ENCODE data around the gene CCL15.
"Not testable (repeated sequence)": the region's sequence is repeated elsewhere in the genome, so short reads cannot be mapped to it uniquely, and the experiment has no call there.

The CCL15 gene

GRCh38 chr17:36001862-36002603, 680 bp upstream of the CCL15 start:
- Mint-ChIP-seq H3K27me3 (ENCODE audit: low read depth, poor library complexity) (peaks cover 14% of the 10 kb centered on the region), H3K27ac (no peak overlapping the region), H3K4me3 (no peak overlapping the region), H3K36me3 (ENCODE audit: low read depth) (no peaks in the 10 kb centered on the region), H3K9me3 (no peaks in the 10 kb centered on the region), H3K4me1 (peaks cover 24% of the 10 kb centered on the region)
- TF ChIP-seq CTCF (IDR thresholded peaks at IDR 0.05), result no peak
- no peak for DNase-seq

DNA sequence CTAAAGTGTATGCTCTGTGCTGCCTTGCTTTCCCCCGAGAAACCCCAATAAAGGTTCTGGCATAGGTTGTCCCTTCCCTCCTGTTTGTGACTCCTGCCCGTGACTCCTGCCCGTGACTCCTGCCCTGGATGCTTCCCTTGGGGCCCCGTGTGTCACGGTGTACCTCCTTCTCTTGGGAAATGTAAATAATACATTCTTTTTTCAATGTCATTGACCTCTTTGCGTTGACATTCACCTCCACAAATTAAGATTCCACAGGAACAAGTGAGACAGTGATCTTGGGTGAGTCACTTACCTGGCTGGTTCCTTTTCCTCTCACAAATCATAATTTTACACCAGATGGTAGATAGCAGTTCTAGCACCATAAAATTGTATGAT, 632 bp downstream of the CCL15 start:
- no peak overlapping the region for H3K4me3 Mint-ChIP-seq
- H3K9me3 Mint-ChIP-seq, result no peaks in the 10 kb centered on the region
- H3K4me1 Mint-ChIP-seq, result peaks cover 24% of the 10 kb centered on the region
- no peak for DNase-seq
- H3K27ac Mint-ChIP-seq, result no peak overlapping the region
- H3K36me3 Mint-ChIP-seq (ENCODE audit: low read depth), result no peaks in the 10 kb centered on the region
- peaks cover 26% of the 10 kb centered on the region for H3K27me3 Mint-ChIP-seq (ENCODE audit: low read depth, poor library complexity)
- no peak for TF ChIP-seq CTCF (IDR thresholded peaks at IDR 0.05)

- Mint-ChIP-seq H3K27ac (no peak overlapping the region), H3K9me3 (peaks cover 13% of the 10 kb centered on the region), H3K27me3 (ENCODE audit: low read depth, poor library complexity) (peaks cover 32% of the 10 kb centered on the region), H3K4me3 (no peak overlapping the region), H3K36me3 (ENCODE audit: low read depth) (no peaks in the 10 kb centered on the region), H3K4me1 (peaks cover 13% of the 10 kb centered on the region)
- no peak for DNase-seq
- no peak for TF ChIP-seq CTCF (IDR thresholded peaks at IDR 0.05)
Observed at GRCh38 chr17:35998756-35999155, 2.6 kb downstream of the CCL15 start.

- Mint-ChIP-seq H3K4me3 (no peak overlapping the region), H3K27me3 (ENCODE audit: low read depth, poor library complexity) (peaks cover 32% of the 10 kb centered on the region), H3K4me1 (peaks cover 7% of the 10 kb centered on the region), H3K27ac (no peak overlapping the region), H3K36me3 (ENCODE audit: low read depth) (no peaks in the 10 kb centered on the region), H3K9me3 (peaks cover 16% of the 10 kb centered on the region)
- DNase-seq, result no peak
- no peak for TF ChIP-seq CTCF (IDR thresholded peaks at IDR 0.05)
Observed at GRCh38 chr17:35998018-35998545, 3.3 kb downstream of the CCL15 start.

DNA sequence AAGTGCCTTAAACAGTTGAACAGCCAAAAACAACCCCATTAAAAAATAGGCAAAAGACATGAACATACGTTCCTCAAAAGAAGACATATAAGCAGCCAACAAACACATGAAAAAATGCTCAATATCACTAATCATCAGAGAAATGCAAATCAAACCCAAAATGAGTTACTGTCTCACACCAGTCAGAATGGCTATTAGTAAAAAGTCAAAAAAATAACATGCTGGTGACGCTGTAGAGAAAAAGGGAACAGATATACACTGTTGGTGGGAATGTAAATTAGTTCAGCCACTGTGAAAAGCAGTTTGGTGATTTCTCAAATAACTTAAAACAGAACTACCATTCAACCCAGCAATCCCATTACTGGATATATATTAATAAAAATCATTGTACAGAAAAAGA, 6.0 kb downstream of the CCL15 start:
- not testable (repeated sequence) for H3K4me3 Mint-ChIP-seq; DNase-seq; H3K36me3 Mint-ChIP-seq (ENCODE audit: low read depth); H3K4me1 Mint-ChIP-seq; H3K27ac Mint-ChIP-seq
- peaks cover 19% of the 10 kb centered on the region for H3K9me3 Mint-ChIP-seq
- H3K27me3 Mint-ChIP-seq (ENCODE audit: low read depth, poor library complexity), result peaks cover 32% of the 10 kb centered on the region

DNA sequence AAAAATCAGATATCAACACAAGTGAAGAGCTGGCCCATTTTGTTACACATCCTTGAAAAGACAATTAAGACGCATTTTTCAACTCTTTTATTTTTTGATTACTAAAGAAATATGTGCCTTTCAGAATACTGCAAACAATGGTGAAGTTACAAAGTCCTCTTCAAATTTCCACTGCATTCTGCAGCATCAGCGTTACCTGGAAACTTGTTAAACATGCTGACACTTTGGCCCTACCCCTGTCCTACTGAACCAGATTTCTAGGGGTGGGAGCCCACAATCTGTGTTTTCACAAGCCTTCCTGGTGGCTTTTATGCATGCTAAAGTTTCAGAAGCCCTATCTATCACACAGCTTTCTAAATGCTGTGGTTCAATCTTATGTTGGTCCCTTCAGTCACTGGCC, 10.3 kb downstream of the CCL15 start:
- Mint-ChIP-seq H3K27me3 (ENCODE audit: low read depth, poor library complexity) (peaks cover 12% of the 10 kb centered on the region), H3K4me3 (no peak overlapping the region), H3K9me3 (peaks cover 25% of the 10 kb centered on the region), H3K4me1 (no peaks in the 10 kb centered on the region), H3K36me3 (ENCODE audit: low read depth) (no peaks in the 10 kb centered on the region), H3K27ac (no peak overlapping the region)
- TF ChIP-seq CTCF (IDR thresholded peaks at IDR 0.05), result no peak
- DNase-seq, result no peak

Data from nephron progenitor cell (in vitro differentiated cells).